Measurements from ENCODE around the gene OXER1.
A peak's percentile ranks its signal among the peaks of the same experiment; 100 is the strongest.

Gene OXER1

DNA sequence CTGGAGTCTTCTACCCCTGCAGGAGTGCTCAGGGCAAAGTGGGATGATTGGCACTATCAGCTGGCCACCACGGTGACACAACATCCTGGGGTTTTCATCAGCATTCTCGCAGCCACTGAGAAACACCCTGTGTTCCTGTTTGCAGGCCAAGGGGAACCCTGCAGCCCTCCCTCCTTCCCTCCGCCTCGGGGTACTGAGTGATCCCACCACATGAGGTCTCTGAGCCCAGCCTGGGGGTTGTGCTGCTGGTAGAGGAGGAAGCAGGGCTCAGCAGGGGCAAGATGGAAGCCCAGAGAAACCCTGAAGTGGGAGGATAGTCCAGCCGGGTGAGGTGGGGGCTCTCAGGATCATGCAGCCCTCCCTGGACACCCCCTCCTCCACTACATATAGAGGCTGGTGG is at the start of gene OXER1:
OXER1 (minus strand) TSS at position 40 of the 400 bp plus-strand sequence. CDS start 73 bp downstream, outside the sequence.
- no peak for DNase-seq (ENCODE audit: low read depth)

GRCh38 chr2:42812899-42813479 is 49.1 kb upstream of the OXER1 start:
- DNase-seq (ENCODE audit: low read depth): no peak

GRCh38 chr2:42810971-42811811 is 47.3 kb upstream of the OXER1 start:
- DNase-seq (ENCODE audit: low read depth): peak; percentile 12

DNA sequence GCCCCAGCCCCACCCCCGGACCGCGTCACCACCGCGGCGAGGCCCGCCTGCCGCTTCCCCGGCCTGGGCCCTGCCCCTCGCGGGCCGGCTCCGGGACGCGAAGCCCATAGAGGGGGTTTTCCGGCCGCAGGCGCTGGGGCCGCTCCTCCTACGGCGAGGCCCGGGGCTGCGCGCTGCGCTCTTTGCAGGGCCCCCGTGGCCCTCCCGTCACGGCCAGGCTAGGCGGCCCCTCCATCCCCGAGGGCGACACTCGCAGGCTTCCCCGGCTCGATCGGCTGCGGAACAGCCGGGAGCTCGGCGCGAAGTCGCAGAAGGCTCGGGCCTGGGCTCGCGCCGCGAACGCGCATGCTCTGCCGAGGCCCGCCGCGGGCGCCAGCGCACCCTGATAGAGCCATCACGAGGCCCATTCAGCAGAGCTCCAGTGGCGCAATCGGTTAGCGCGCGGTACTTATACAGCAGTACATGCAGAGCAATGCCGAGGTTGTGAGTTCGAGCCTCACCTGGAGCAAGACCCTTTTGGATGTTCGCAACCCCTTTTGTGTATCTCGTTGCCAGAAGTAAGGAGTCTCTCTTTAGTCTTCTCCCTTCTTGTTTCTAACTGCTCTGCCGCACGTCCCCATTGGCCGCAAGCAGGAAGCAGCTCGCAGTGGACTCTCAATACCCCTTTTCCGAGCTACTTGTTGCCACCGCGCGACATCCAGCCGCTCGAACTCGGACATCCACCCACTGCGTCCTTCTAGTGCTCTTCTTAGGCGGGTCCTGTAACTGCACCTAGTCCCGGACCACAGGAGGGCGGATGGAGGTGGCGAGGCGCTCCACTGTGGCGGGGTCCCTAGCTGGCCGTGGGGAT is 46.4 kb upstream of the OXER1 start:
- peak; percentile 92 for DNase-seq (ENCODE audit: low read depth)

- DNase-seq (ENCODE audit: low read depth): no peak
These were observed 45.8 kb upstream of the OXER1 start for GRCh38 chr2:42809819-42810120.

GRCh38 chr2:42809131-42809818 is 45.3 kb upstream of the OXER1 start:
- no peak for DNase-seq (ENCODE audit: low read depth)

DNA sequence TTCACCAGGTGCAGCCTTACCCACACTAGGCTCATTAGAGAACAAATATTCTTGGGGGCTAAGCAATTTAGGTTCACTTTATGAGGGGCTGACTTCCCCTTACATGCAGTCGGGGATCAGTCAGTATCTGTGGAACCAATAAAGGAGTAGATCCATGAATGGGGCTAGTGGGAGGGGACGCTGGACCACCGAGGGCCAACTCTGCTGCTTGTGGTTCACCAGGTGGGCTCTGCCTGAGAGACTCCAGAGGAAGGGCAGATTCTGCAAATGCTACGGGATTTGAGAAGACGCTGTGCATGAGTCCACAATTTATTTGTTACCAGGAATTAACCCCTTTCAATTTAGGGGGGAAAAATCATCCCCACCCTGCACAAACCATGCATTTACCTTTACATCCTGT is 44.4 kb upstream of the OXER1 start:
- DNase-seq (ENCODE audit: low read depth): no peak

DNA sequence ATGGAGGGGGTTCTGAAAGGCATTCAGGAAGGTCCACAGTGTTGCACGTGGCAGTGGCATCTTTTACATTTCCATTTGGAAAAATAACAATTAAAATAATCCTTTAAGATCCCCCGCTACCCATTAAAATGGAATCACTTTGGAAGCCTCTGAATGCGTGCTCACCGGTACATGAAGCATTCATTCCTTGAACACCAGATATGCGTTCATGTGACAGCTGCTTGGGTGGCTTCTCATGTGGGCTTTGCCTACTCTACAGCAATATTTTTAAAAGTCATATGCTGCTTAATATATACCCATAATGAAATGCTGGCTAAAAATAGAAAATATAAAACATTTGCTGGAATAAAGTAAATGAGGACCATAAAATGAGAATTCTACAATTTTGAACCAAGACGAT is 42.9 kb upstream of the OXER1 start:
- no peak for DNase-seq (ENCODE audit: low read depth)

- no peak for DNase-seq (ENCODE audit: low read depth)
These were observed 41.0 kb upstream of the OXER1 start for GRCh38 chr2:42804891-42805290.

DNA sequence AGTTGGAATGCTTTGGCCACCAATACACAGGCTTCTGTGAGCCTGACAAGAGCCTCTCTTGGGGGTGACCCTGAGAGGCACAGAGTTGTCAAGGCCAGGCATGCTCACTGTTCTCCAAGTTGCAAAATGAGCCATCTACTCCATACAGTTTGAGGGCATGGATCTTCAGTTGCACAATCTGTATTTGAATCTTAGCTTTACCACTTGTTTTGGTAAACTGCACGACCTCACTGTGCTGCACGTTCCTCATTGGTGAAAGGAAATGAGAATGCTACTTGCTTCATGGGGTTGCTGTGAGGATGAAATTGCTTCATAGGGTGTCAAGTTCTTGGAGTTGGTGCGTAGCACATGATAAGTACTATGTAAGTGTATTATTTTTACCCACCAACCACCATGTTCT is 40.4 kb upstream of the OXER1 start:
- DNase-seq (ENCODE audit: low read depth): no peak

- DNase-seq (ENCODE audit: low read depth): no peak
These were observed 38.2 kb upstream of the OXER1 start for GRCh38 chr2:42802150-42802549.

GRCh38 chr2:42801381-42801780 is 37.4 kb upstream of the OXER1 start:
- no peak for DNase-seq (ENCODE audit: low read depth)

- no peak for DNase-seq (ENCODE audit: low read depth)
These were observed 37.0 kb upstream of the OXER1 start for GRCh38 chr2:42800981-42801380.

DNA sequence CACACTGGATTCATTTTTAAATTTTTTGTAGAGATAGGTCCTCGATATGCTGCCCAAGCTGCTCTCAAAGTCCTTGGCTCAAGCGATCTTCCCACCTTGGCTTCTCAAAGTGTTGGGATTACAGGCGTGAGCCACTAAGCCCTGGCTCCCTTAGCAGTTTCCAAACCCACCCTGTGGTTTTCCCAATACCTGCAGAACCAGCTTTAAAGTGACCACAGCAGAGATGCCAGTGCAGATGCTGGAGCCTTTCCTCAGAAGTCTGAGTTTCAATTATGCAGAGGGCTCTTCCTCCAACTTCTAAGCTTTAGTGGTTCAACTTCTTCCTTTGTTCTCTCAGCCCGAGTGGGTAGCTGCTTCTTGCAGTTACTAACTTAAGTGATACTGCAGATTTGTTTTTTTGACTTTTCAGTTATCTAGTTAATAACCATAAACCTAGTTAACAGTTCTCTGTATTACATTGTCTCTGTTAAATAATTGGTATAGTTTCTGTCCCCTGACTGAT is 36.6 kb upstream of the OXER1 start:
- DNase-seq (ENCODE audit: low read depth): no peak

- DNase-seq (ENCODE audit: low read depth): no peak
These were observed 35.9 kb upstream of the OXER1 start for GRCh38 chr2:42799881-42800280.

DNA sequence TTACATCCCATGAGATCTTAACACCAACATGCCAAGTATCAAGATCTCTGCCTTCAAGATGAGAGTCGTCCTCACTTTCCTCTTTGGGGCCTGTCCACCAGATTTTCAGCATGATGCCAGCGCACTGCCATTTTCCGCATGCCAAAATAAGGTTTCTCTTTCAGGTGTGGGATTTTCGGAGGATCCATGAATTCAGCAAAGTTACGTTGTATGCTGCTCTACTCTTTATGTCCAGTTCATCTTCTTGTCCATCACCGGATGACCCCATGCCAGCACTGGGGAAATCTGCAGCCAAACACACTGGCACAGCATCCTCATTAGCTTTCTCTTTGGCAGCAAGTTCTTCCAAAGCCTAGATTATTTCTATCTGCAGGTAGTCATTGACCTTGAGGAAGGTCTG is 33.3 kb upstream of the OXER1 start:
- no peak for DNase-seq (ENCODE audit: low read depth)

DNA sequence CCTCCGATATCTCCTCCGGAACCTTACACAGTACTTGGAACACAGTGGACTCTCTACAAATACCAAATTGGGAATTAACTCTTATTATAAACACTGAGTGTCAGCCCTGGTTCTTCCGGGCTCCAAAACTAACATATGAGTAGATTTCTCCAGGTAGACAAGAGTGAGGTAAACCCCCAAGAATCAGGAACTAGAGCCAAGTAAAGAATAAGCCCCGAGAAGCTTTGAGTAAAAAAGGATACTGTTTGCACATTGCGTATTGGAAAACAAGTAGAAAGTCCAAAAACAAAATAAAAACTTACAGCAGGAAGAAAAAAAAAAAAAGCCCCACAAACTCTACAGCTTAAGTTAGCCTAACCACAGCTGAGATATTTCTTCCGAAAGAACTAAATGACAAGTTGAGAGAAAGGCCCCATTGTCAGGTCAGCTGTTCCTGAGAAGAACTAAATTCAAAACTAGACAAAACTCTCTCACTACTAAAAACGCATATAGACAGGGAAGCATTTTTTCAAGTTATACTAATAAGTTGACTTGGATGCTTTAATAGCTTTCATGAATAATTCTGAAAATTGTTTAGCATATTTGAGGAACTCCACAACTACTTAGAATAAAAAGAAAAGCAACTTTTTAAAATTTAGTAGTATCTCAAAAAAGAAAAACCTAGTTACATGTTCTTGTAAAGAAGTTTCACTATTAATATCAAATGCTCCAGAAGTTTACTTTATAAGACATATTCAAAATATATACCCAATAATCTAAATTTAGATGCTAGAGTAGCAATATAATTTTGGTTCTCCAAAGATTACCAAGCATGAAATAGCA is 32.7 kb upstream of the OXER1 start:
- no peak for DNase-seq (ENCODE audit: low read depth)

- DNase-seq (ENCODE audit: low read depth): no peak
These were observed 31.9 kb upstream of the OXER1 start for GRCh38 chr2:42795841-42796301.

DNA sequence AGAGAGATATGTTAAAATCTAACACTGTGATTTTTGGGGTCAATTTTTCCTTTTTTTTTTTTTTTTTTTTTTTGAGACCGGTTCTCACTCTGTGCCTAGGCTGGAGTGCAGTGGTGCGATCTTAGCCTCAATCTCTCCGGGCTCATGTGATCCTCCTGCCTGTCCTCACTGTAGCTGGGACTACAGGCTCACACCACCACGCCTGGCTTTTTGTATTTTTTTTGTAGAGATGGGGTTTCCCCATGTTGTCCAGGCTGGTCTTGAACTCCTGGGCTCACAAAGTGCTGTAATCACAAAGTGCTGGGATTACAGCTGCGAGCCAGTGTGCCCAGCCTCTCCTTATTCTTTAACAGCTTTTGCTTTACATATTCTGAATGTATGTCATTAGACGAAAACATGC is 31.3 kb upstream of the OXER1 start:
- DNase-seq (ENCODE audit: low read depth): no peak

GRCh38 chr2:42794271-42795046 is 30.5 kb upstream of the OXER1 start:
- DNase-seq (ENCODE audit: low read depth): no peak

Data from stimulated activated CD8-positive, alpha-beta memory T cell treated with anti-CD3 and anti-CD28 coated beads, Interleukin-7, amount 100 ng/mL, for 24 hours (primary cell).